Right atrium auricular region (tissue), 2 donors: ENCODE results near the gene ZNF74. TPM values are rescaled to one million over a fixed set of nuclear protein-coding genes. Genes with fewer than 3 reads are reported as not detected.

ENCODE experiments used
- DNase-seq: peaks from one replicate; pipeline ENCODE4 v3.0.0-alpha.2; 2019; ENCODE audit warnings: low spot score
- H3K27ac ChIP-seq, 2 donors: fragments of 200-600 bp; sonication (generic); 1 replicate in 1 of 2; 2 replicates in 1 of 2; pipeline ENCODE4 v1.5.1; 2016 to 2019
- H3K27me3 ChIP-seq, 2 donors: fragments of 200-600 bp; sonication (generic); one replicate each; pipeline versions ENCODE4 v1.5.1 to v1.6.0; 2017 to 2019
- H3K36me3 ChIP-seq: fragments of 200-600 bp; sonication (generic); one replicate; pipeline ENCODE4 v1.5.1; 2016
- H3K4me1 ChIP-seq, 2 donors: fragments of 200-600 bp; sonication (generic); one replicate each; pipeline versions ENCODE4 v1.5.1 to v1.6.0; 2017 to 2019
- H3K4me3 ChIP-seq, 2 donors: fragments of 200-600 bp; sonication (generic); 1 replicate in 1 of 2; 2 replicates in 1 of 2; pipeline ENCODE4 v1.5.1; 2017 to 2019; ENCODE audit warnings: mild to moderate bottlenecking in 1 of 2, moderate library complexity in 1 of 2
- H3K9me3 ChIP-seq, 2 donors: fragments of 200-600 bp; sonication (generic); one replicate each; pipeline ENCODE4 v1.5.1; 2019
- CTCF ChIP-seq, 2 donors: fragments of 200-600 bp; sonication (generic); IDR thresholded peaks; one replicate each; pipeline ENCODE4 v1.5.1; 2019; ENCODE audit warnings: antibody characterized with exemption in 2 of 2
- total RNA-seq, 2 donors: library from RNA; depleted of rRNA; stranded (reverse); fragments of >200 nt; gene quantifications; one replicate each; pipeline ENCODE4 v1.1.0, GENCODE V29; 2016

ZNF74 gene
- total RNA-seq, 2 donors from 2014 or later = 5.6 to 6.3 TPM

DNA sequence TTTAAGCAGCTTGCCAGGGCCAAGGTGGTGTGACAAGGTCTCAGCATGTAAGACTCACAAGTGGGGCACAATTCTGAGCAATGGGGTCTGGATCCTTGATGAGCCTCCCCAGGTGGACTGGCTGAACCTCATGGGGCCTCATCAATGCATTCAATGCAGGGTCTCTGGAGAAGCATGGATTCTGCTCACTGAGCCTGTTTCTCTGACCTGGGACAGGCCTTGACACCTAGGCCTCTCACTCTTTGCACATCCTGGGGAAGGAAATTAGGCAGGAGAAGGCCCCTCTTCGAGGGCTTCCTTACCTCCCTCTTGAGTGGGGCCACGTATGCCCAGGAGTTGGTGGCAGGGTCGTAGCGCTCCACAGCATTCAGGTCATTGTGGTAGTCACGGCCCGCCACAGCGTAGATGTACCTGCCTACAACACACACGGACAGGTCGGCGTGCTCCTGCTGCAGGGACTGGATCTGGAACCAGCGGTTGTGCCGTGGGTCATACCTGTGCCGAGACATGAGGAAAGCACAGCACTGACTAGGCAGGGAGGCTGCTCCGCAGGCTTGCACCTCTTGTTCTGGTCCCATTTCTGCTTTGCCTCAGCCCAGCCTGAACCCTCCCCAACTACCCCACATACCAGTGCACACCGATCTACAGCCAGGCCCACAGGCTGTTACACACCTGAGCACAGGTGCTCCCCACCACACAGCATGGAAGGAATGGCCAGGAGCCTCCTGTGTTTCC is 63.7 kb downstream of the ZNF74 start:
- DNase-seq = no peak
- Histone ChIP-seq H3K36me3 (no peaks in the 10 kb centered on the region), H3K27me3 (no peaks in the 10 kb centered on the region), H3K27ac (no peak overlapping the region), H3K4me1 (no peaks in the 10 kb centered on the region), H3K4me3 (no peak overlapping the region), H3K9me3 (no peaks in the 10 kb centered on the region)
- no peak for TF ChIP-seq CTCF (IDR thresholded peaks at IDR 0.05)

Other genes starting within 250 kb of the ZNF74 start
- gene CCDC188, start 243.1 kb upstream of the ZNF74 start, total RNA-seq = under 1 TPM in 1 of 2 donors, not detected in 1; 0.43 TPM
- gene RTN4R, start 125.8 kb upstream of the ZNF74 start, total RNA-seq = 1 to 10 TPM; 1.0 to 2.0 TPM
- gene DGCR6L, start 74.1 kb upstream of the ZNF74 start, total RNA-seq = 10 to 100 TPM; 60.4 to 64.3 TPM
- gene SCARF2, start 43.7 kb downstream of the ZNF74 start, total RNA-seq = 10 to 100 TPM in 1 of 2 donors, 1 to 10 TPM in 1; 6.5 to 11.0 TPM
- 10 to 100 TPM; 16.0 to 21.9 TPM for gene KLHL22, start 101.6 kb downstream of the ZNF74 start, total RNA-seq
- 10 to 100 TPM; 18.8 to 40.6 TPM for gene MED15, start 113.5 kb downstream of the ZNF74 start, total RNA-seq